Stimulated activated naive CD8-positive, alpha-beta T cell treated with anti-CD3 and anti-CD28 coated beads, Interleukin-15, amount 100 ng/mL, for 72 hours (primary cell): Measurements from ENCODE around the gene PHPT1.

Experiments
- ATAC-seq: fragments of 150-1000 bp; cut with Tn5 transposase; 2 replicates; pipeline ENCODE4 v1.10.0; 2021; ENCODE audit warnings: mild to moderate bottlenecking, moderate library complexity
- DNase-seq, 2 donors: peaks; one replicate each; pipeline ENCODE4 v3.0.0; 2021 to 2022
- H3K27ac Mint-ChIP-seq, 2 donors: one replicate each; pipeline ENCODE4 v1.8.0; 2022; ENCODE audit warnings: mild to moderate bottlenecking in 2 of 2, mixed read lengths in 2 of 2, moderate library complexity in 2 of 2
- H3K27me3 Mint-ChIP-seq: one replicate; pipeline ENCODE4 v1.8.0; 2022; ENCODE audit warnings: mixed read lengths
- H3K4me1 Mint-ChIP-seq: one replicate; pipeline ENCODE4 v1.8.0; 2022; ENCODE audit warnings: mild to moderate bottlenecking, mixed read lengths
- H3K4me3 Mint-ChIP-seq, 2 donors: one replicate each; pipeline ENCODE4 v1.8.0; 2022; ENCODE audit warnings: mild to moderate bottlenecking in 2 of 2, mixed read lengths in 2 of 2, moderate library complexity in 1 of 2
- H3K9me3 Mint-ChIP-seq, 2 donors: one replicate each; pipeline ENCODE4 v1.8.0; 2022; ENCODE audit warnings: mixed read lengths in 2 of 2

The PHPT1 gene

DNA sequence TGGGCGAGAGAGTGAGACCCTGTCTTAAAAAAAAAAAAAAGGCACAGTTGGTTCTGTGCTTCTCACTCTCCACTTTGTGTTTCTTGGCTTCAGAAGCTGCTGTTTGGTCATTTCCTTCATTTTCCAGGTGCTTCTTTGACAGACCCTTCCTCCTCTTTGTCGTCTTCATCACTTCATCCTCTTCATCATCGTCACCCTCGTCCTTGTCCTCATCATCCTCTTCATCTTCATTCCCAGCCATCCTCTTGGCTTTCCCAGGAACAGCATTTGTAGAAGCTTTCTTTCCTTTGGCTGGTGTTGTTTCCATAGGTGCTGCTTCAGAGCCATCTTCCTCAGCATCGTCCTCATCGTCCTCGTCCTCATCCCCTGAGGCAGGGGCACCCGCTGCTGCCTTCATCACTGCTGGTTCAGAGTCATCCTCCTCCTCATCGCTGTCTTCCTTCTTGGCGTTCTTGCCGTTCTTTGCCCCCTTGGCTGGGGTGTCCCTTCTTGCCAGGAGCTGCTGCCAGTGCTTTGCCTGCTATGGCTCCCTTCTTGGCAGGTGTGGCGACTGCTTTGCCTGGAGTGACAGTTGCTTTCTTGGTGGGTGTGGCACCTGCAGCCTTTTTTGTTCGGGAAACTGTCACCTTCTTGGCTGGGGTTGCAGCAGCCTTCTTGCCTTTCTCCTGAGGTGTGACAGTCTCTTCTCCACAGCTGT, 34.3 kb upstream of the PHPT1 start:
- ATAC-seq = no peak
- Mint-ChIP-seq H3K9me3 (no peaks in the 10 kb centered on the region), H3K4me3 (no peak overlapping the region), H3K27ac (no peak overlapping the region), H3K27me3 (no peaks in the 10 kb centered on the region), H3K4me1 (peaks cover 35% of the 10 kb centered on the region)
- DNase-seq = no peak

DNA sequence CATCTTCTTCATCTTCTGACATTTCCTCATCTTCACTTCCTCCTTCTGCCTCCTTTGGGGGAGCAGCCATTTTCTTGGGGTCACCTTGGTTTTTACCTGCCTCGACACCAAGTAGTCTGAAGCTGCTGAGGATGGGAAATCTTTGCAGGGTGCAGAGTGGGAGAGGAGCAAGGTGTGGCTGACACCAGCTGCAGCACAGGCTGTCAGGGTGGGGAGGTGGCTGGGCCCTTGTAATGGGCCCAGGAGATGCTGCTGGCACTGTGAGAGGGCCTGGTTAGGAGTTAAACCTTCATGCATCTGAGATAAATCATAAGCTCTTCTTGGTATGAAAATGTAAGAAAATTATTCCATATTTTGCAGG, 33.8 kb upstream of the PHPT1 start:
- Mint-ChIP-seq H3K9me3 (no peaks in the 10 kb centered on the region), H3K27me3 (no peaks in the 10 kb centered on the region), H3K27ac (no peak overlapping the region), H3K4me1 (peaks cover 30% of the 10 kb centered on the region), H3K4me3 (no peak overlapping the region)
- no peak for ATAC-seq
- DNase-seq = no peak

DNA sequence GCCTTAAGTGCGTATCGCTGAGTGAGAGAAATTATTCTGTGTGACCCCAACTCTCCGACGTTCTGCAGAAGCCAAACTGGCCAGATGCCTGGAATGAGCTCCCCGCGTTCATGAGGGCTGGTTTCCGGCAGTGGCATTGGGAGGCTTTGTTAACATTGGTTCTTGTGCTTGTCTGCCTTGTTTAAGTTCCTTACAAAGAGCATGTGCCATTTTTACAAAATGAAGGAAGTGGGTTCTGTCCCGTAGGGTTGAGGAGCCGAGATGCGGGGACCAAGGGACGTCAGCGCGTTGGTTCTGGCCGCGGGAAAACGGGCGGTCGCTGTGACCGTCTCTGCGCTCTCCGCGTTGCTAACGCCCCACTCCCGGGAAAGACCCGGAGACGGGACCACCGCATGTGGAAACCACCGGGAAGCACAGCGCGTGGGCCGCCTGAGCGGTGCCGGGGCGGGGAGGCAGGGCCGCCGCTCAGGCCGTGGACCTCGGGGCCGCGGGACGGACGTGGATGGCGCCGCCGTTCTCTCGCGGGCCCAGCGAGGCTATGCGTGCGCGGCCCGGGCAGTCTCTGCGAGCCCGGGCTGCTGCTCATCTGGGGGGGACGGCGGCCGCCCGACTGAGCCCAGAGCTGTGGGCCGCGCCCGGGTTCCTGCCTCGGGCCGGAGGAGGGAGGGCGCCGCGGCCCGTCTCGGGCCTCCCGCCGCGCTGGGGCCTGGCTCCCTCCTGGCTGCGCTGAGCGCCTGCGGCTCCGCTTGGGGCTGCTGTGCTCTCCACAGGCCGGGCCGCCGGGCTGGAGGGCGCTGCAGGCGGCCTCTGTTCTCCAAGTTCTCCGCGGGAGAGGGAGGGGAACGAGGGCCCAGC, 28.0 kb upstream of the PHPT1 start:
- Mint-ChIP-seq H3K9me3 (no peaks in the 10 kb centered on the region), H3K27ac (peak overlapping the region in 1 of 2 donors; percentile 90), H3K4me3 (peak overlapping the region; percentile 37 to 77), H3K4me1 (peaks cover 13% of the 10 kb centered on the region), H3K27me3 (no peaks in the 10 kb centered on the region)
- ATAC-seq (peak; percentile 51), DNase-seq (no peak)

DNA sequence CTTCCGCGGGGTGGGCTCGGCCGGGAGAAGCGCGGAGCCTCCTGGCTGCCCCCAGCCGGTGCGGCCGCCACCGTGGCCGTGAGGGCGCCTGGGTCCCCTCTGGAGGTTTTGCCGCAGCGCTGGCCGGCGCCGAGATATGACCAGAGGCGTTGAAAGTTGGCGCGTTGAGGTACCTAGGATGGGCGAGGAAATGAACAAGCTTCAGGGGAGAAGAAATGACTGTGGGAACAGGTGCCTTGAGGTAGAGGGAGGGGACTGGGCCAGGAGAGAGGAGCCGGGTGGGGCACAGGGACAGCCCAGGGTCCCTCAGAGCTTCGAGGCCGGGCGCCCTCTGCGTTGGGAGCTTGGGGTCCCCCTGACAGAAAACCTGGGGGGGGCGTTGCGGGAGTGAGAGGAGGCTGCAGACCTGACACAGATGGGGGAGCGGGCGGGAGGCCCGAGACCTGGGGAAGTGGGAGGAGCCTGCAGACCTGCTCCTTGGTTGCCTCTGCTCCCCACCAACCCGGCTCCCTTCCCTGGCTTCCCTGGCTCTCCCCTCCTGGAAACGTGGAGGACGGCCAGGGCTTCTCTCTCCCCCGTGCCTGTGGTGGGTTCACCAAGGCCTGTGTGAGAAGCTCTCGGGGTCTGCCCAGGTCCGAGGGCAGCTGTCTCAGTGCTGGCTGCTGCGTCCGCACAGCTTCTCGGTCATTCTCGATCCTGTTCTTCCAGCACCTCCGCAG, 27.2 kb upstream of the PHPT1 start:
- ATAC-seq = no peak
- Mint-ChIP-seq H3K4me3 (peak overlapping the region in 1 of 2 donors; percentile 33), H3K9me3 (no peaks in the 10 kb centered on the region), H3K4me1 (peaks cover 11% of the 10 kb centered on the region), H3K27me3 (no peaks in the 10 kb centered on the region), H3K27ac (no peak overlapping the region)
- no peak for DNase-seq

DNA sequence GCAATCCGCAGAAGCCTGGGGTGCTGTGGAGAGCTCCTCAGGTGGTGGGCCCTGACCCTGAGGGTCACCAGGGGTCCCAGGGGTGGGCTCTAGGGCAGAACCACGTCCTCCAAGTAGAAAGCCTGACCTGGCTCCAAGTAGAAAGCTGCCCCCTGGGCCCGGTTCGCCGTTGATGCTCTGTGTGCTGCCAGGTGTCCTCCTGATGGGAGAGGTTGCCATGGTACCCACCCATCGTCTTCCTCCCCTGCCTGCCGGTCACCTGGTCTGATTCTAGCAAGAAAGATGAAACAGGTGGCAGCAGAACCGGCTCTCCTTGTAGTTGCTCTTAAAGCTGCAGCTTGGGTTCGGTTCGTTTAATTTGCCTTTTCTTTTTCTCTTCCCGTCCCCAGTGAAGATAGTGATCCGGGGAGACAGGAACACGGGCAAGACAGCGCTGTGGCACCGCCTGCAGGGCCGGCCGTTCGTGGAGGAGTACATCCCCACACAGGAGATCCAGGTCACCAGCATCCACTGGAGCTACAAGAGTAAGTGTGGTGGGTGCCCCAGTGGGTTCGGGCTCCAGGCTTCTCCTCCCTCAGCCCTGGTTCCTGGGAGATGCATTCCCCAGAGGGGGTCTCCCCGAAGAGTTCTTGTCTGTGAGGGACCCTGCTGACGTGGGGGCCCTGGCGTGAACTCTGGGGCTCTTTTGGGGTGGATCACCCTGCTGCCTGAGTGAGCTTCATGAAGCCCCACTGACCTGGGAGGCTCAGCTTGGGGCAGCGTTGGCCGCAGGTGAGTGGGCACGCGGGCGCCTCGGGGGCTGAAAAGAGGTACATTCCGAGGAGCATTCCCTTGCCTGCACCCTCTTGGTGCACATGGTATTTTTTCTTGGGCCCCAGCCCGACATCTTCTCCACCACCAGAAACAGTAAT, 25.8 kb upstream of the PHPT1 start:
- peak overlapping the region in 1 of 2 donors; percentile 67 for H3K27ac Mint-ChIP-seq
- peaks cover 8% of the 10 kb centered on the region for H3K4me1 Mint-ChIP-seq
- ATAC-seq (no peak), DNase-seq (no peak)
- no peaks in the 10 kb centered on the region for H3K27me3 Mint-ChIP-seq
- no peak overlapping the region for H3K4me3 Mint-ChIP-seq
- H3K9me3 Mint-ChIP-seq = no peaks in the 10 kb centered on the region

DNA sequence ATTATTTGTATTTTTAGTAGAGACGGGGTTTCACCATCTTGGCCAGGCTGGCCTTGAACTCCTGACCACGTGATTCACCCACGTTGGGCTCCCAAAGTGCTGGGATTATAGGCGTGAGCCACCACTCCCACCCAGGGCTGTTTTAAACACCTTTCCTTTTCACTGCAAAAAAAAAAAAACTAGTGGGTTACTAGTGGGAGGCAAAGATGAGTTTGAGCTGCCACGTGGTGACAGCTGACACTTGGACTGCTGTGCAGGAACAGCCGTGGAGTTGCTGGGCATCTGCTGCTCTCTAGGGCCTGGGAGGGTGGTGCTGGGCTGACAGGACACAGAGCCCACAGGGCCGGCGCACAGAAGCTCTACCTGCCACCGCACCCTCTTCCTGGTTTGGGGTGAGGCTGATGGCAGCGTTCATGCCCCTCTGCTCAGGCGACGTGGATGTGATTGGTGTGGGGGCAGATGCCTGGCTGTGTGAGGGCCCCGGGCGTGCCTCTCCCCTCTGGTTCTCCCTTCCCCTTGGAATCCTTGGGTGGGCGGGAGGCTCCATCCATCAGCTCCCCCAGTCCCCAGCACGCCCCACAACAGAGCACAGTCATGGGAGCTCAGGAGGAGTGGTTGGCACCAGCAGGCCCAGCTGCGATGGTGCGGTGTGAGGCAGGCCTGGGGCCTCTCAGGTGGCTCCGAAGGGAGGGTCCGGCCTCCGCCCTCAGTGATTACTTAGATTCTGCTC, 24.5 kb upstream of the PHPT1 start:
- peak overlapping the region in 1 of 2 donors; percentile 6 for H3K27ac Mint-ChIP-seq
- no peaks in the 10 kb centered on the region for H3K9me3 Mint-ChIP-seq
- H3K4me3 Mint-ChIP-seq = no peak overlapping the region
- H3K4me1 Mint-ChIP-seq = peaks cover 8% of the 10 kb centered on the region
- DNase-seq = no peak
- ATAC-seq = peak; percentile 25
- H3K27me3 Mint-ChIP-seq = no peaks in the 10 kb centered on the region

DNA sequence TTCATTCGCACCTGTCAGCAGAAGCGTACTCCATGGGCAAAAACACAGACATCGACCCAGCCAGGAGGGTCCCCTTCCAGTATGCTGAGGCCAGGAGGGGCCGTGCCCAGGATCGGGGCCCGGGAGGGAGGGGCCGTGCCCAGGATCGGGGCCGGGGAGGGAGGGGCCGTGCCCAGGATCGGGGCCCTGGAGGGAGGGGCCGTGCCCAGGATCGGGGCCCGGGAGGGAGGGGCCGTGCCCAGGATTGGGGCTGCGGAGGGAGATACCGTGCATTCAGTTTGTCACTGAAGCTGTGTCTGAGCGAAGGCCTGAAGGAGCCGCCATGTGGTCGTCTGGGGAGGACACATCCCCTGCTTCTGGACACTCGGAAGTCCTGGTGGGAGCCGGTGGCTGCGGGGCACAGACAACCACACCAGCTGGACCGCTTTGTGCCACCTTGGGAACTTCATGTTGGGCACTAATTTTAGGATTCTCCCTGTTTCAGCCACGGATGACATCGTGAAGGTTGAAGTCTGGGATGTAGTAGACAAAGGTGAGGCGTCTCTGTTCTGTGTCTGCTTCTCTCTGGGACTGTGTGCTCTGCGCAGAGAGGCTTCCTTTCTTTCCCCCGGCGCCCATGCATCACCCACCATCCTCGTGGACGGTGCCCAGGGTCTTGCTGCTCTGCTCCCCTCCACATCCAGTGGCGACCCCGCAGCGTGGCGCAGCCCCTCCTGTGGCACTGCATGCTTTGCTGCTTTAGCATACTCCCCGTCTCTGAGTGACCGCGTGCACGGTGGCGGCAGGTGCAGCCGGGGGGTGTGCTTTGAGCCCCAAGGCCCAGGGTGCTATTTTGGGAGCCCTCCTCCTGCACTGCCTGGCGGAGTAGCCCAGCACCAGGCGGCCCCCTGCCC, 23.7 kb upstream of the PHPT1 start:
- no peak for DNase-seq
- Mint-ChIP-seq H3K27ac (no peak overlapping the region), H3K4me3 (no peak overlapping the region), H3K27me3 (no peaks in the 10 kb centered on the region), H3K4me1 (peaks cover 8% of the 10 kb centered on the region), H3K9me3 (no peaks in the 10 kb centered on the region)
- ATAC-seq = peak; percentile 47

DNA sequence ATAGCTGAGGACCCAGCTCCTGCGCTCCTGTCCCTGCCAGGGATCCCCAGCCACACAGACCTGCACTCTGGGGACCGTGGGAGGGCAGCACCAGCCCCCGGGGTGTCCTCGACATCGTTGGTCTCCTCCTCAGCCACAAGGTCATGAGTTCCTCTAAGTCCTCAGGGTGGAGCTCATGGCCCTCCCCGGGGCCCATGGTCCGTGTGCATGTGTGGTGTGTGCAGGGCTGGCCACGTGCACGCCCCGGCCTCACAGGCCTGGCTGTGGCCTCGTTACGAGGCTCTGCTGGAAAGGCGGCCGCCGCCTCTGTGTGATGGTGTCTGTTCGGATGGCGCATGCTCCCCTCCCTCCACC, 23.0 kb upstream of the PHPT1 start:
- DNase-seq (no peak), ATAC-seq (no peak)
- Mint-ChIP-seq H3K27me3 (no peaks in the 10 kb centered on the region), H3K27ac (no peak overlapping the region), H3K9me3 (no peaks in the 10 kb centered on the region), H3K4me1 (peaks cover 2% of the 10 kb centered on the region), H3K4me3 (no peak overlapping the region)

DNA sequence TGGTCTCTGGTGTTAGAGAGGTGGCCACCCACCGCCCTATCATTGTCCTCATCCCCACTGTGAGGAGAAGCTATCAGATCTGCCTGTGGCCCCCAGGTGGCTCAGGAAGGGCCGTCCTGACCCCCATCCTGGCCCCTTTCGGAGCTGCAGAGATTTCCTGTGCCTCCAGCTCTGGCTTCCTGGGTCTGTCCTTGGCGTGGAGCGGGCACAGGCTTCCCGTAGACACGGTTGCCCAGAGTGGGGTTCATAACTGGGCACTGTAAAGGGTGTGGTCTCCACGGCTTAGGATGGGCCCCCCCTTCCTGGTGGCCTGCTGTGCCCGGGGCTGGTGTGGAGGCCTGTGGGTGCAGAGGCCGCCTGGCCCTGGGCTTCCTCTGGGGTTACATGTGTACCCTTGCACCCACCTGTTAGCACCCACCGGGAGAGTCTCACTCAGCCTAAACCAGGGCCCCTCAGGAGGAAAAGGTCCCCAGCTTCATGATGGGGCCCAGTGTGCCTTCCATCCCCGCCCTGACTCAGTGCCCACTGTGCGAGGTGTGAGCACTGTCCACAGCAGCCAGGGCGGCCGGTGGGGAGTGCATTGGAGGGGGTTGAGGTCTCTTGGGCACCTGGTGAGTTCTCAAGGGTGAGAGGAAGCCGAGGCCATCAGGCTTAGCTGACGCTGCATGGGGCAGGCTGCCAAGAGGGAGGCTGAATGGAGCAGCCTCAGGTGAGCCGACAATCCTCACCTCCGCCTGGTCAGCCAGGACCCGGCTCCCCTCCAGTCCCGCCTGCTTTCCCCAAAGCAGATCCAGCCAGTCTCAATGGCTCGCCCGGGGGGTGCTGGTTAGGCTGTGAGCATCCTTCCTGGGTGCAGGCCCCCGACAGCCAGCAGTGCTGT, 22.3 kb upstream of the PHPT1 start:
- Mint-ChIP-seq H3K4me3 (no peak overlapping the region), H3K4me1 (no peaks in the 10 kb centered on the region), H3K27ac (no peak overlapping the region), H3K9me3 (no peaks in the 10 kb centered on the region), H3K27me3 (no peaks in the 10 kb centered on the region)
- ATAC-seq (no peak), DNase-seq (no peak)

DNA sequence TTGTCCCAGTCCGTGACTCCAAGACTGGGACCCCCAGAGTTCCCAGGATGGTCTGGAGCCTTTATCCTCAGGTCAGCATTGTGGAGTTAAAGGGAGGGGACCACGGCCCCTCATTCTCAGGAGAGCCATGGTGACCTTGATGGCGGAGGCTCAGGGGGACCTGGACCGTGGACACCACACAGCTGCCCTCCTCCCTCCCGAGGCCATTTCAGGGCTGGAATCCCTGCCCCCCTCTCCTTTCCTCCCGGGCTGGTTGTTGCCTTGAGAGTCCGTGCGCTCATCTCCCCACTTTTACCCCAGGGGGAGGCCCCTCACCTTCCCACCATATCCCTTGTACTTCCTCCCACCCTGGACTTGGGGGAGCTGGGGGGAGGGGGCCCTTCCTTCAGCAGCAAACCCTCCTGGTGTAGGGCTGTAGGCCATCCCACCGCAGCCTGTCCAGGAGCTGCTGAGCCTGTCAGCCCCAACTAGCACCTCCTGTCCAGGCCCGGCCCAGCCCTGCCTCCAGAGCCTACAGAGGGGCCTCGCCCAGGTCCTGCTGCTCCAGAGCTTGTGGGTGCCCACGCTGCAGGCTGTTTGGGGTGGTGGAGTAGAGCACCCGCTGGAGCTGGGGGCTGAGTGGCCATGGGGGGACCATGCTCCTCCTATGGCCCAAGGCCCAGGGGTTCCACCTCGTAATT, 21.3 kb upstream of the PHPT1 start:
- Mint-ChIP-seq H3K27me3 (no peaks in the 10 kb centered on the region), H3K4me1 (no peaks in the 10 kb centered on the region), H3K4me3 (no peak overlapping the region), H3K9me3 (no peaks in the 10 kb centered on the region), H3K27ac (peak overlapping the region in 1 of 2 donors; percentile 27)
- DNase-seq (no peak), ATAC-seq (no peak)

DNA sequence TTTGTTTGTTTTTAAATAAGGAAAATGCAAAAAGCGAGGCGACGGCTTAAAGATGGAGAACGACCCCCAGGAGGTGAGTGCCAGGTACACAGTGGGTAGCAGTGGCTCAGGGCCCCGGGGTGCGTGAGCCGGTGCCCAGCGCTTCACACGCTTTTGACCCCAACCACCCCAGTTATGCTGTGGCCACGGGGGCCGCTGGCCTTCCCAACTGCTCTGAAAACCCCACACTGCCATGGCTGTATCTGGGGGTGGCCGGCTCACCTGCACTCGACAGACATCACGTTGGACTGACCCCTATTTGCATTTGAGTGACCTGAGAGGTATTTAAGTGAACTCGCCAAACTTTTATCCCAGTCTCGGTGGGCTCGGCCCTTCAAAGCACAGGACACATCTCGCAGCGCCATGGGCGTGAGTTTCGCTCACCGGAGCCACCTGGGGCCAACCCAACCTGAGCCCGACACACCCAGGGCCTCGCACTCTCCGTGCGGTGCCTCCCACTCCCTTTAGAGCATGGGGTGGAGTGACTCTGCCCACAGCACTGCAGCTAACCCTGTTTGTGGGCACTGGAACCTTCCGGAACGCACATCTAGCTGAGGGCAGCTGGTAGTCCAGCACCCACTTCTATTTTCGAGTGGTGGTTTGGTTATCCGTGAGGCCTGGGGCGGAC, 20.6 kb upstream of the PHPT1 start:
- no peak for DNase-seq
- H3K27me3 Mint-ChIP-seq = no peaks in the 10 kb centered on the region
- no peak for ATAC-seq
- H3K4me3 Mint-ChIP-seq = no peak overlapping the region
- H3K4me1 Mint-ChIP-seq = no peaks in the 10 kb centered on the region
- H3K27ac Mint-ChIP-seq = no peak overlapping the region
- H3K9me3 Mint-ChIP-seq = no peaks in the 10 kb centered on the region

DNA sequence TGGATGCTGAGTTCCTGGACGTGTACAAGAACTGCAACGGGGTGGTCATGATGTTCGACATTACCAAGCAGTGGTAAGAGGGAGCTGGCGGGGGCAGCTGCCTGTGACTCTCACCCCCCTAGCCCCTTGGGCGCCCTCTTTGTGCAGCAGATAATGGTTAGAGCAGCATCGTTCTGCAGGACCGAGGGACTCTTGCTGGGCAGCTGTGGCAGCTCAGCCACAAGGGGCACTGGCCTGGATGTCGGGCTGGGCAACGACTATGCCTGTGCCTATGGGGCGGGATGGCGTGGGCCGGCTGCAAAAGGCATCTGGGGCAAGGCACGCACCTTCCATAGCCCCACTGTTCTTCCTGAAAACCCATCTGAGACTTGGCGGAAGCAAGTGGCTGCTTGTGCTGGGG, 19.8 kb upstream of the PHPT1 start:
- no peak overlapping the region for H3K27ac Mint-ChIP-seq
- H3K9me3 Mint-ChIP-seq = no peaks in the 10 kb centered on the region
- DNase-seq (no peak), ATAC-seq (no peak)
- no peak overlapping the region for H3K4me3 Mint-ChIP-seq
- H3K4me1 Mint-ChIP-seq = no peaks in the 10 kb centered on the region
- no peaks in the 10 kb centered on the region for H3K27me3 Mint-ChIP-seq
